ENCODE results near the gene NHERF2.

NHERF2 gene

DNA sequence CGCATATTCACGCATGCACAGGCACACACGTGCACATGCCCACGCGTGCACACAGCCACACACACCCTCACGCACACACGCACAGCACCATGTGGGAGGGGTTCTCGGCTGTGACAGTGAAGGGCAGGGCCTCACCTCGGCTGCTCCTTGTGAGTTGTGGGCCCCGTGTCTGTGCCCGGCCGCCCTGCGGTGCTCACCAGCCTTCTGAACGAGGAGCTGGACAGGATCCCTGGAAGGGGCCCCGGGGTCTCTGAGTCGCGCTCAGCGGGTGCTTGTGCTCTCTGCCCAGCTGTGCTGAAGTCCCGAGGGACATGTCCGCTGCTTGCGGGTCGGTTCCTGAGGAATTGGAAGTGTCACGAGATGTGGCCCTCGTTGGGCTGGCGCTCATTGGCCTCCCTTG, 37.2 kb downstream of the NHERF2 start:
- no peak for DNase-seq

GRCh38 chr16:2064368-2064945, 37.8 kb downstream of the NHERF2 start:
- DNase-seq, result no peak

DNA sequence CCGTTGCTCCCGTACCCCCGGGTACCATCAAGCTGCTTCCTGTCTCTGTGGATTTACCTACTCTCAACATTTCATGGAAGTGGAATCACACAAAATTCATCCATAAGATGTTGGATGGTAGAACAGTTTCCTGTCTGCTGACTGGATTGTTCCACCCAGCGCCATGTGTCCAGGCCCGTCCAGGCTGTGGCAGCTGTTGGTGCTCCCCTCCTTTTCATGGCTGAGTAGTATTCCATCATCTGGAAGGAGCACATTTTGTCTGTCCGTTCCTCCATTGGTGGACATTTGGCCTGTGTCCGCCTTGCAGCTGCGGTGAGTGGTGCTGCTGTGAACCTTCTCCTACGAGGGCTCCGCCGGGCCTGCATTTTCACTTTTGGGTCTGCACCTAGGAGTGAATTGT, 39.4 kb downstream of the NHERF2 start:
- no peak for DNase-seq

DNA sequence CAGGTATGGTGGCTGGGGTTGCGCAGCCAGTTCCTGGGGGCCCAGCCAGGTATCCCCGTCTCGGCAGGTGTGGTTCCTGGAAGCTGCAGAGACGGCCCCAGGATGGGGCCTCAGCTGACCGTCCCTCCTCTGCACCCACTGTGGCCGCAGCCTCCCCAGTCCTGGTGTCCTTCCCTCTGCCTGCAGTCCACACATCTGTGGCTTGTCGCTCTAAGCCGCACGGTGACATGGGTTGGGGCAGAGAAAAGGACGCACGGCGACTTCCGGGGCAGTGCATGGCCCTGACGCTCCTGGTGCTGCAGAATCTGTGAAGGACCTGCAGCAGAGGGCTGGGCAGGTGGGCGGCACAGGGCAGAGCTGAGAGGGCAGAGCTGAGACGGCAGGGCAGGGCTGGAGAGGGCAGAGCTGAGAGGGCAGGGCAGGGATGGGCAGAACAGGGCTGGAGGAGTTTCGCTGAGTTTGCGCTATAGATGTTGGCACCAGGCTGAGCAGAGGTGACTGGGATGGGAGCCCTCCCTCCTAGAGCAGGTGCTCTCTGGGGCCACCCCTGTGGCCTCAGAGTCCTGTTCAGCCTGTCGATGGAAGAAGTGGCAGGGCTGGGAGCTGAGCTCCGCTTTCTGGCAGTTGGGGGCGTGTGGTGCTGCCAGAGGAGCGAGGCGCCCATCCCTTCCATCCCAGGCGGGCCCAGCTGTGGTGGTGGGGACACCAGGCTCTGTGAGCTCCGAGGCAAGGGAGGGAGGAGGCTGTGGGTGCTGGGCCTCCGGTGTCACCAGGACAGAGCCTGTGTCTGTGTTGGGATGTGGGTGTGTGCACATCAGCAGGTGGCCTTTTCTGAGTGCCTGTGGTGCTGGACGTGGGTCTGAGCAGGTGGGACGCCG, 44.1 kb downstream of the NHERF2 start:
- DNase-seq, result no peak

GRCh38 chr16:2071454-2072202, 44.9 kb downstream of the NHERF2 start:
- DNase-seq, result no peak

DNA sequence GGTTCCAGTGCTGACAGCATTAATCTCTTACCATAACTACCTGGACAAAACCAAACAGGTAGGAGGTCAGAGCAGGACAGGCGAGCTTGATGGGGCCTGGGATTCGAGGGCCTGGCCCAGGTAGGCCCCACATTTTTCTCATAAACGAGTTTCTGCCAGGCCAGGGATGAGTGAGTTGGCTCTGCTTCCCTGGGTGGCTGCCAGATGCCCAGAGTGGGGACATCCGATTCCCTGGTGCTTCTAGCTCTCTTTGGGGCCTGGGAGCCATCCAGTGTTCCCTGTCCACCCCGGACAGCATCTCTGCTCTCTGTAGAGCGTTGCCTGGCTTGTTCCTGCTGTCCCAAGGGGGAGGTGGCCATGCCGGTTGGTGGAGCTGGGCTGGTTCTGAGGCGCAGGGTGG, 46.2 kb downstream of the NHERF2 start:
- DNase-seq, result no peak

GRCh38 chr16:2074071-2074470, 47.4 kb downstream of the NHERF2 start:
- DNase-seq, result no peak

GRCh38 chr16:2075631-2076030, 48.9 kb downstream of the NHERF2 start:
- no peak for DNase-seq

GRCh38 chr16:2076072-2076865, 49.6 kb downstream of the NHERF2 start:
- DNase-seq, result no peak

DNA sequence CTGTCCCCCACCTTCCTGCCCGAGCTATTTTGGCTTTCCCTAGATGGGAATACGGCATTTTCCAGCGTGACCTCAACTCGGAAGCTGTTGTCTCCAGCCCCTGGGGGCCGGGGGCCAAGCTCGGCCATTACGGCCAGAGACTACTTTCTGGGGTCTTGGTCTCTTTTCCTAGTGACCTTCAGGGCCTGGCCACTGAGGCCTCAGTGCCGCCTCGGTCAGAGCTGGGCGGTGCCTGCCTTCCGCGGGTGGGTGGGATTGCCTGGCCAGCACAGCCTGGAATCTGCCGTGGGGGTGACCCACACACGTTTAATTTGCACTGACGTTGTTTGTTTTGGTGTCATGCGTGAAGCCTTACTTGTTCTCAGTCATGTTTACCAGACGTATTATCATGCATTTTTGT, 50.3 kb downstream of the NHERF2 start:
- no peak for DNase-seq

- no peak for DNase-seq
These were observed 51.0 kb downstream of the NHERF2 start for GRCh38 chr16:2077696-2078095.

GRCh38 chr16:2078096-2078495, 51.4 kb downstream of the NHERF2 start:
- no peak for DNase-seq

DNA sequence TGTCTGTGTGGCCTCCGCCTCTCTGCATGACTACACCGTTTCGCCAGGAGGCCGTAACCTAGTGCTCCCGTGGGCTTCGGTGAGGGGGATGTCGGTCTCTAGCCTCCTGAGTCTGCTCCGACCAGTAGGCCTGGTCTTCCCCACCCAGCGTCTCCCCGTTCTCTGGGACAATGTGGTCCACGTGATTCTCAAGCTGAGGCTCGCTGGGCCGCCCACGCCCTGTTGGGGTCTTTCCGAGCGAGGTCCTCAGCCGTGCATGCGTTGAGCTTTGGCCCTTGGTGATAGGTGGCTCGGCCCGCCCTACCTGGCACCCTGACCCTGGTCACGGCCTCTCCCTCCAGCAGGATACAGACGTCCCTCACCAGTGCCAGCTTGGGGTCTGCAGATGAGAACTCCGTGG, 52.0 kb downstream of the NHERF2 start:
- no peak for DNase-seq

DNA sequence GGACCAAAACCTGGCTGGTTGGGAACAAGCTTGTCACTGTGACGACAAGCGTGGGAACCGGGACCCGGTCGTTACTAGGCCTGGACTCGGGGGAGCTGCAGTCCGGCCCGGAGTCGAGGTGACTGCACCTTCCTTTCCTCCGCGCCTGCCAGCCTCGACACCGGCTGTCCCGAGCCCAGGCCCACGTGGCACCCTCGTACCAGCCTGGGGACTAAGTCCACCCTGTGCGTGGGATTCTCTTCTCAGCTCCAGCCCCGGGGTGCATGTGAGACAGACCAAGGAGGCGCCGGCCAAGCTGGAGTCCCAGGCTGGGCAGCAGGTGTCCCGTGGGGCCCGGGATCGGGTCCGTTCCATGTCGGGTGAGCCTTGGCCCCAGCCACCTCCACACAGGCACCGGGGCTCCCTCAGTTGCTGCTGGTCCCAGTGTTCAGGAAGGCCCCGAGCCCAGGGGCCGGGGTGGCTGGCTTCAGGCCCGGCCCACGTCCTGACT, 52.7 kb downstream of the NHERF2 start:
- no peak for DNase-seq

- no peak for DNase-seq
These were observed 53.3 kb downstream of the NHERF2 start for GRCh38 chr16:2079991-2080390.

DNA sequence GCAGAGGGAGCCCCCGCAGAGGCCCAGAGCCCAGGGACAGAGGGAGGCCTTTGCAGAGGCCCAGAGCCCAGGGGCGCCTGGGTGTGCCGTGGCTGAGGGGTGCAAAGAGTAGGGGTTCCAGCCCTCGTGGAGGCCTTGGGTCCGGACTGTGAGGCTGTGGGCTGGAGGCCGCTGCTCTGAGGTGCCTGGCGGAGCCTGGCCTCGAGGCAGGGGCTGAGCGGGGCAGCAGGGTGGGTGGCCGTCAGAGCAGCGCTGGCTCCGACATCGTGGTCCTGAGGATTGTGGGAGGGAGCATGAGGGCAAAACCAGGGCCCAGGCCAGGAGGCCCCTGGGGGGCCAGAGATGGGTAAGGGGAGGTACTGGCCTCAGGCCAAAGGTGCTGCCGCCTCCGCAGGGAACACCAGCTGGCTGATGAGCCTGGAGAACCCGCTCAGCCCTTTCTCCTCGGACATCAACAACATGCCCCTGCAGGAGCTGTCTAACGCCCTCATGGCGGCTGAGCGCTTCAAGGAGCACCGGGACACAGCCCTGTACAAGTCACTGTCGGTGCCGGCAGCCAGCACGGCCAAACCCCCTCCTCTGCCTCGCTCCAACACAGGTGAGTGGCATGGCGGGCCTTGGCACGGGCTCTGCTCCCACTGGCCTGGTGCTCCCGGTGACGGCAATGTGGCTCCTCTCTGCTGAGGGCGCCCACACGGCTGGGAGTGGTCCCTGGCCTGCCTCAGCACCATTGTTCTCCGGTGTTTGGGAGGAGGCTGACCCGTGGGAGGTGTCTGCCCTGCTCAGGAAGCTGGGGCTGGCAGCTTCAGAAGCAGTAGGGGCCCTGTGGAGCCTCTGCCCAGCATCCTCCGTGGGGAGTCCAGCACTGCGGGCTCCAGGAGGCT, 54.7 kb downstream of the NHERF2 start:
- DNase-seq, result no peak

GRCh38 chr16:2082171-2082982, 55.7 kb downstream of the NHERF2 start:
- DNase-seq, result no peak

GRCh38 chr16:2082983-2083364, 56.3 kb downstream of the NHERF2 start:
- DNase-seq, result no peak

DNA sequence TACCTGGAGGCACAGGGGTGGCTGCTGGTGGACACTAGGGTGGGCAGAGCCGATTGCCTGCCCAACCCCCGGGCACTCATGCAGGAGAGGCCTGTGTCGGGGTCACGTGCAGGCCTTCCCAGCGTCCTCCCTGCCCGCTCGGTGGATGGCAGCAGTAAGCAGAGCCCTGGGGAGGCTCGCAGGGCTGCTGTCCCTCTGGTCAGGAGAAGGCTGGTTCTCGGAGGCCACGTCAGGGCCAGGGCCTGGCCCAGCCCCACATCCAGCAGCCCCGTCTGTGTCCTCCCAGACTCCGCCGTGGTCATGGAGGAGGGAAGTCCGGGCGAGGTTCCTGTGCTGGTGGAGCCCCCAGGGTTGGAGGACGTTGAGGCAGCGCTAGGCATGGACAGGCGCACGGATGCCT, 56.7 kb downstream of the NHERF2 start:
- no peak for DNase-seq

DNA sequence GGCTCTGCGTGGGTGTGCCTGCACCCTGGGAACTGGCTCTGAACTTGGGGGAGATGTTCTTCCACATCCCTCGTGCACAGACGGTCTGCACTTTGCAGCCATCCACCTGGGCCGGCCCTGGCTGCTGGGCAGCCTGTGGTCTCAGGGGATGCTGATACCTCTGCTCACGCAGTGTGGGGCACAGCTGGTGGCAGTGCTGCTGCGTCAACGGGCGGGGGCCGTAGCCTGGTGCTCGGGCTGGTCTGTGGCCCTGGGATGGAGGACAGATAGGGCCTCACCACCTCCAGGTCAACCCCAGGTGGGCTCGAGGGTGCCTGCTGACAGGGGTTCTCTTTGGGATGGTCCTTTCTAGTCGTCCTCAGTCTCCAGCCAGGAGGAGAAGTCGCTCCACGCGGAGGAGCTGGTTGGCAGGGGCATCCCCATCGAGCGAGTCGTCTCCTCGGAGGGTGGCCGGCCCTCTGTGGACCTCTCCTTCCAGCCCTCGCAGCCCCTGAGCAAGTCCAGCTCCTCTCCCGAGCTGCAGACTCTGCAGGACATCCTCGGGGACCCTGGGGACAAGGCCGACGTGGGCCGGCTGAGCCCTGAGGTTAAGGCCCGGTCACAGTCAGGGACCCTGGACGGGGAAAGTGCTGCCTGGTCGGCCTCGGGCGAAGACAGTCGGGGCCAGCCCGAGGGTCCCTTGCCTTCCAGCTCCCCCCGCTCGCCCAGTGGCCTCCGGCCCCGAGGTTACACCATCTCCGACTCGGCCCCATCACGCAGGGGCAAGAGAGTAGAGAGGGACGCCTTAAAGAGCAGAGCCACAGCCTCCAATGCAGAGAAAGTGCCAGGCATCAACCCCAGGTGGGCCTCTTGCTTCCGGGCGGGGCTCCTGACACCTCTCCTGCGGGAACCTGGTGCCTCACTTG, 57.4 kb downstream of the NHERF2 start:
- no peak for DNase-seq
